SK-N-SH (cell line): Measurements from ENCODE around the gene PHKB. TPM values are rescaled to one million over a fixed set of nuclear protein-coding genes. Genes with fewer than 3 reads are reported as not detected.

Source experiments
- CTCF ChIA-PET: fragments of 300-600, 350-600 bp; formaldehyde crosslinking; extraction: SDS; loops from one replicate; lab custom pipeline; 2021; lab: Yijun Ruan, JAX
- POLR2A ChIA-PET: fragments of 350-600 bp; sonication (Branson Sonifier 250); formaldehyde crosslinking; extraction: SDS; loops from one replicate; lab custom pipeline; 2020; ENCODE audit warnings: antibody characterized with exemption, inconsistent platforms; lab: Yijun Ruan, JAX
- DNase-seq: peaks from one replicate; pipeline ENCODE4 v3.0.0; 2012
- H2AFZ ChIP-seq: fragments of 200-600 bp; sonication (generic); 2 replicates; pipeline ENCODE4 v1.8.1; 2016; ENCODE audit warnings: antibody characterized with exemption, mild to moderate bottlenecking, low read depth
- H3F3A ChIP-seq: fragments of 200-600 bp; sonication (generic); replicated peaks from 2 replicates; pipeline ENCODE3; 2016; ENCODE audit warnings: antibody characterized with exemption, mild to moderate bottlenecking; ENCODE audit not compliant: insufficient read depth
- H3K27ac ChIP-seq, 2 experiments: fragments of 200-500 bp in 1 of 2; fragments of 200-600 bp in 1 of 2; sonication (Bioruptor generic) in 1 of 2; sonication (generic), shearing (Covaris generic) in 1 of 2; 2 replicates each; pipeline versions ENCODE4 v1.5.1 to v1.6.1; 2014 to 2016; ENCODE audit warnings: low read depth in 2 of 2, inconsistent platforms in 1 of 2, low read length in 1 of 2, mild to moderate bottlenecking in 1 of 2, mixed read lengths in 1 of 2
- H3K27me3 ChIP-seq: fragments of 200-600 bp; sonication (generic), shearing (Covaris generic); 2 replicates; pipeline ENCODE4 v1.6.1; 2016; ENCODE audit warnings: mixed run types; ENCODE audit not compliant: insufficient read depth
- H3K36me3 ChIP-seq, 2 experiments: fragments of 200-500 bp in 1 of 2; fragments of 200-600 bp in 1 of 2; sonication (Bioruptor generic) in 1 of 2; sonication (generic) in 1 of 2; replicated peaks in 1 of 2; 2 replicates each; pipeline versions ENCODE3 to v1.5.1; 2014 to 2016; ENCODE audit warnings: low read length in 1 of 2, mild to moderate bottlenecking in 1 of 2; ENCODE audit not compliant: insufficient read depth in 2 of 2, control insufficient read depth in 1 of 2
- H3K4me1 ChIP-seq, 2 experiments: fragments of 200-500 bp in 1 of 2; fragments of 200-600 bp in 1 of 2; sonication (Bioruptor generic) in 1 of 2; sonication (generic), shearing (Covaris generic) in 1 of 2; 2 replicates each; pipeline versions ENCODE4 v1.5.1 to v1.6.1; 2014 to 2016; ENCODE audit warnings: low read depth in 1 of 2, low read length in 1 of 2, mixed run types in 1 of 2; ENCODE audit not compliant: insufficient read depth in 2 of 2, control insufficient read depth in 1 of 2
- H3K4me2 ChIP-seq: fragments of 200-600 bp; sonication (generic), shearing (Covaris generic); 2 replicates; pipeline ENCODE4 v1.6.1; 2017; ENCODE audit warnings: mixed run types
- H3K4me3 ChIP-seq, 2 experiments: fragments of 200-500 bp in 1 of 2; fragments of 200-600 bp in 1 of 2; sonication (Bioruptor generic) in 1 of 2; sonication (generic), shearing (Covaris generic) in 1 of 2; 2 replicates each; pipeline versions ENCODE4 v1.5.1 to v1.8.1; 2014 to 2016; ENCODE audit warnings: low read depth in 2 of 2, inconsistent platforms in 1 of 2, low read length in 1 of 2, mild to moderate bottlenecking in 1 of 2, mixed read lengths in 1 of 2, moderate library complexity in 1 of 2
- H3K79me2 ChIP-seq: fragments of 200-600 bp; sonication (generic); 2 replicates; pipeline ENCODE4 v1.8.1; 2017; ENCODE audit warnings: mild to moderate bottlenecking; ENCODE audit not compliant: insufficient read depth
- H3K9ac ChIP-seq: fragments of 200-600 bp; sonication (generic); 2 replicates; pipeline ENCODE4 v1.6.1; 2017; ENCODE audit warnings: mixed run types
- H3K9me2 ChIP-seq: fragments of 200-600 bp; sonication (generic); 2 replicates; pipeline ENCODE4 v1.6.1; 2017; ENCODE audit warnings: mixed run types
- H3K9me3 ChIP-seq: fragments of 200-600 bp; sonication (generic); 2 replicates; pipeline ENCODE4 v1.6.1; 2017; ENCODE audit warnings: mixed run types, mild to moderate bottlenecking, moderate library complexity
- H4K20me1 ChIP-seq: fragments of 200-600 bp; sonication (generic); 2 replicates; pipeline ENCODE4 v1.6.1; 2017; ENCODE audit warnings: mild to moderate bottlenecking, mixed run types; ENCODE audit not compliant: insufficient read depth
- EP300 ChIP-seq, 2 experiments: IDR thresholded peaks; 2 replicates each; pipeline versions ENCODE4 v1.4.0 to v1.6.1; 2012; ENCODE audit warnings: borderline replicate concordance in 1 of 2, low read depth in 1 of 2, low read length in 1 of 2
- EZH2phosphoT487 ChIP-seq: fragments of 200-600 bp; sonication (generic); IDR thresholded peaks from 2 replicates; pipeline ENCODE4 v1.6.1; 2017; ENCODE audit warnings: low read depth, mixed run types, mild to moderate bottlenecking, antibody characterized with exemption, moderate library complexity, borderline replicate concordance
- FOXJ3 ChIP-seq: sonication (generic); formaldehyde crosslinking; IDR thresholded peaks from 2 replicates; pipeline ENCODE4 v1.5.1; 2020; ENCODE audit warnings: mild to moderate bottlenecking, missing genetic modification reagents
- FOXM1 ChIP-seq: IDR thresholded peaks from 2 replicates; pipeline ENCODE4 v1.4.0; 2012; ENCODE audit warnings: low read depth, mild to moderate bottlenecking
- NFIC ChIP-seq: IDR thresholded peaks from 2 replicates; pipeline ENCODE4 v1.4.0; 2012; ENCODE audit warnings: borderline replicate concordance
- RFX5 ChIP-seq: IDR thresholded peaks from 2 replicates; pipeline ENCODE4 v1.6.1; 2012; ENCODE audit warnings: mild to moderate bottlenecking, improper control_type of control experiment, low read length
- SIN3A ChIP-seq: IDR thresholded peaks from 2 replicates; pipeline ENCODE4 v1.6.1; 2012; ENCODE audit warnings: low read depth, mild to moderate bottlenecking, low read length, moderate library complexity, borderline replicate concordance
- WGBS: methylation state at CpG from one replicate; pipeline ENCODE4 v1.1.6; 2017; ENCODE audit warnings: low lambda C conversion rate; 5-methylcytosine and 5-hydroxymethylcytosine counted together
- polyA plus RNA-seq, 3 experiments: library from polyadenylated mRNA; depleted of rRNA; stranded (reverse); fragments of >200 nt; gene quantifications; 2 replicates each; pipeline ENCODE4 v1.2.3, GENCODE V29; 2012
- TF ChIP-seq, protein P1 (sequence below): IDR thresholded peaks from 2 replicates; pipeline ENCODE4 v1.4.0; 2012; ENCODE audit warnings: low read depth, borderline replicate concordance
- TF ChIP-seq, protein P2 (sequence below): IDR thresholded peaks from 2 replicates; pipeline ENCODE4 v1.6.1; 2012; ENCODE audit warnings: mild to moderate bottlenecking, low read depth, low read length, moderate library complexity
- TF ChIP-seq, protein P3 (sequence below): fragments of 200-600 bp; sonication (generic); IDR thresholded peaks from 2 replicates; pipeline ENCODE4 v1.6.1; 2017; ENCODE audit warnings: antibody characterized with exemption, mild to moderate bottlenecking, moderate library complexity
- TF ChIP-seq, protein P4 (sequence below): IDR thresholded peaks from 2 replicates; pipeline ENCODE4 v1.4.0; 2012; ENCODE audit warnings: low read depth
- TF ChIP-seq, protein P5 (sequence below): IDR thresholded peaks from 2 replicates; pipeline ENCODE4 v1.4.0; 2012; ENCODE audit warnings: low read depth, borderline replicate concordance

The PHKB gene
- polyA plus RNA-seq, 1 of the 3 experiments (the other 2 are of a cell fraction): 20.8 TPM

DNA sequence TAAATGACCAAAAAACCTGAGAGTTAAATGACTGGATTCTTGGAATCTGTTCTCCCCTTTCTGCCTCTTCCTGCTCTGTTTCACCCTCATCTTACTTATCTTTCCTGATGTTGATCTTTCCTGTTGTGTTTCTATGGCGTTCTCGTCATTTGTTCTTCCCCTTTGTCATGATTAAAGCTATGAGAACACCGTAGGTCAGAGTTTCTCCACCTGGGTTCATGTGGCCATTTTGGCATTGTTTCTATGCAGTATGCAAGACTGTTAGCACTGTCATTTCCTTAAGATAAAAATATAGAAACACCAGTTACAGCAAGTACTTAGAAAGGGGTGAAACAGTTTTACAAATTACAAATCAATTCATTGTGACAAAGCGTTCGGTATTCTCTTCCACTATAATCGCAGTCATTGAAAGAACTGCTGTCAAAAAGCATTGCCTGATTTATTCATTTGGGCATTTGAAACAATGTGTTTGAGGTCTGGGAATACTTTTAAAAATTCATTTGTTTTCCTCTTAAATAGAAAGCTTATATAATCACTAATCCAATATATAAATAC lies 166.0 kb downstream of the PHKB start:
- Histone ChIP-seq H3K36me3 (no peaks in the 10 kb centered on the region), H3K9ac (no peak overlapping the region), H3F3A (no peaks in the 10 kb centered on the region), H4K20me1 (no peaks in the 10 kb centered on the region), H3K4me2 (no peak overlapping the region), H3K9me3 (no peaks in the 10 kb centered on the region), H3K27me3 (no peaks in the 10 kb centered on the region), H3K9me2 (no peaks in the 10 kb centered on the region), H3K4me3 (no peak overlapping the region), H3K79me2 (no peaks in the 10 kb centered on the region), H3K27ac (no peak overlapping the region), H2AFZ (no peak overlapping the region), H3K4me1 (no peaks in the 10 kb centered on the region)
- TF ChIP-seq RFX5 (no peak), EP300 (IDR thresholded peaks at IDR 0.05; ENCODE audit: borderline replicate concordance in 1 of 2, low read depth in 1 of 2, low read length in 1 of 2) (no peak)
- POLR2A ChIA-PET: no interaction called here
- 94% methylated on average over 6 of the region's 6 CpGs for WGBS
- CTCF ChIA-PET: no interaction called here
- DNase-seq: no peak

DNA sequence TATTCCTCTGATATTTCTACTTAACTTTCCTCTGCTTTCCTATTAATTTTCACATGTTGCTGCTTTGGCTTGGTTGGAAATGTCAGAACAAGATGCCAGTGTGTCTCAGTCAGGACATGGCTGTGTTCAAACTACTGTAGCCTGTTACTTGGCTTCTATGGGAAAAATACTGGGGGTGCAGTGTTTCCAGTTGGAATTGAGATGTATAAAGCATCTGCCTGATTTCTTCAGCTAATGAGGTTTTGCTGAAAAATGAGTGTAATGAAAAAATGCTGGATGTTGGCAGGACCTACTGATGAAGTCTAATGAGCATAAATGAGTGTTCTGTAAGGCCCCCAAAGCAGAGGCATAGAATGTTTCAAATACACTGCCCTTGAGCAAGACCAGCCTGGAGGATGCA lies 166.6 kb downstream of the PHKB start:
- no peak overlapping the region for H3K4me2 ChIP-seq

More for the DNA sequence above, 166.6 kb downstream of the PHKB start:
- ChIA-PET CTCF (no interaction called here), POLR2A (no interaction called here)
- Histone ChIP-seq H3K9ac (no peak overlapping the region), H2AFZ (no peak overlapping the region), H3K4me3 (no peak overlapping the region), H3F3A (no peaks in the 10 kb centered on the region), H3K27ac (no peak overlapping the region), H4K20me1 (no peaks in the 10 kb centered on the region), H3K9me3 (no peaks in the 10 kb centered on the region), H3K4me1 (no peaks in the 10 kb centered on the region), H3K9me2 (no peaks in the 10 kb centered on the region), H3K79me2 (no peaks in the 10 kb centered on the region), H3K27me3 (no peaks in the 10 kb centered on the region), H3K36me3 (no peaks in the 10 kb centered on the region)
- no peak for DNase-seq
- TF ChIP-seq EZH2phosphoT487 (no peak), FOXM1 (no peak), EP300 (IDR thresholded peaks at IDR 0.05; ENCODE audit: borderline replicate concordance in 1 of 2, low read depth in 1 of 2, low read length in 1 of 2) (no peak), NFIC (no peak), FOXJ3 (CRISPR knock-in tag) (no peak), SIN3A (no peak)
- TF ChIP-seq, protein P1, sequence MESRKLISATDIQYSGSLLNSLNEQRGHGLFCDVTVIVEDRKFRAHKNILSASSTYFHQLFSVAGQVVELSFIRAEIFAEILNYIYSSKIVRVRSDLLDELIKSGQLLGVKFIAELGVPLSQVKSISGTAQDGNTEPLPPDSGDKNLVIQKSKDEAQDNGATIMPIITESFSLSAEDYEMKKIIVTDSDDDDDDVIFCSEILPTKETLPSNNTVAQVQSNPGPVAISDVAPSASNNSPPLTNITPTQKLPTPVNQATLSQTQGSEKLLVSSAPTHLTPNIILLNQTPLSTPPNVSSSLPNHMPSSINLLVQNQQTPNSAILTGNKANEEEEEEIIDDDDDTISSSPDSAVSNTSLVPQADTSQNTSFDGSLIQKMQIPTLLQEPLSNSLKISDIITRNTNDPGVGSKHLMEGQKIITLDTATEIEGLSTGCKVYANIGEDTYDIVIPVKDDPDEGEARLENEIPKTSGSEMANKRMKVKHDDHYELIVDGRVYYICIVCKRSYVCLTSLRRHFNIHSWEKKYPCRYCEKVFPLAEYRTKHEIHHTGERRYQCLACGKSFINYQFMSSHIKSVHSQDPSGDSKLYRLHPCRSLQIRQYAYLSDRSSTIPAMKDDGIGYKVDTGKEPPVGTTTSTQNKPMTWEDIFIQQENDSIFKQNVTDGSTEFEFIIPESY: no peak
- TF ChIP-seq, protein P2, sequence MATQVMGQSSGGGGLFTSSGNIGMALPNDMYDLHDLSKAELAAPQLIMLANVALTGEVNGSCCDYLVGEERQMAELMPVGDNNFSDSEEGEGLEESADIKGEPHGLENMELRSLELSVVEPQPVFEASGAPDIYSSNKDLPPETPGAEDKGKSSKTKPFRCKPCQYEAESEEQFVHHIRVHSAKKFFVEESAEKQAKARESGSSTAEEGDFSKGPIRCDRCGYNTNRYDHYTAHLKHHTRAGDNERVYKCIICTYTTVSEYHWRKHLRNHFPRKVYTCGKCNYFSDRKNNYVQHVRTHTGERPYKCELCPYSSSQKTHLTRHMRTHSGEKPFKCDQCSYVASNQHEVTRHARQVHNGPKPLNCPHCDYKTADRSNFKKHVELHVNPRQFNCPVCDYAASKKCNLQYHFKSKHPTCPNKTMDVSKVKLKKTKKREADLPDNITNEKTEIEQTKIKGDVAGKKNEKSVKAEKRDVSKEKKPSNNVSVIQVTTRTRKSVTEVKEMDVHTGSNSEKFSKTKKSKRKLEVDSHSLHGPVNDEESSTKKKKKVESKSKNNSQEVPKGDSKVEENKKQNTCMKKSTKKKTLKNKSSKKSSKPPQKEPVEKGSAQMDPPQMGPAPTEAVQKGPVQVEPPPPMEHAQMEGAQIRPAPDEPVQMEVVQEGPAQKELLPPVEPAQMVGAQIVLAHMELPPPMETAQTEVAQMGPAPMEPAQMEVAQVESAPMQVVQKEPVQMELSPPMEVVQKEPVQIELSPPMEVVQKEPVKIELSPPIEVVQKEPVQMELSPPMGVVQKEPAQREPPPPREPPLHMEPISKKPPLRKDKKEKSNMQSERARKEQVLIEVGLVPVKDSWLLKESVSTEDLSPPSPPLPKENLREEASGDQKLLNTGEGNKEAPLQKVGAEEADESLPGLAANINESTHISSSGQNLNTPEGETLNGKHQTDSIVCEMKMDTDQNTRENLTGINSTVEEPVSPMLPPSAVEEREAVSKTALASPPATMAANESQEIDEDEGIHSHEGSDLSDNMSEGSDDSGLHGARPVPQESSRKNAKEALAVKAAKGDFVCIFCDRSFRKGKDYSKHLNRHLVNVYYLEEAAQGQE: no peak
- TF ChIP-seq, protein P3, sequence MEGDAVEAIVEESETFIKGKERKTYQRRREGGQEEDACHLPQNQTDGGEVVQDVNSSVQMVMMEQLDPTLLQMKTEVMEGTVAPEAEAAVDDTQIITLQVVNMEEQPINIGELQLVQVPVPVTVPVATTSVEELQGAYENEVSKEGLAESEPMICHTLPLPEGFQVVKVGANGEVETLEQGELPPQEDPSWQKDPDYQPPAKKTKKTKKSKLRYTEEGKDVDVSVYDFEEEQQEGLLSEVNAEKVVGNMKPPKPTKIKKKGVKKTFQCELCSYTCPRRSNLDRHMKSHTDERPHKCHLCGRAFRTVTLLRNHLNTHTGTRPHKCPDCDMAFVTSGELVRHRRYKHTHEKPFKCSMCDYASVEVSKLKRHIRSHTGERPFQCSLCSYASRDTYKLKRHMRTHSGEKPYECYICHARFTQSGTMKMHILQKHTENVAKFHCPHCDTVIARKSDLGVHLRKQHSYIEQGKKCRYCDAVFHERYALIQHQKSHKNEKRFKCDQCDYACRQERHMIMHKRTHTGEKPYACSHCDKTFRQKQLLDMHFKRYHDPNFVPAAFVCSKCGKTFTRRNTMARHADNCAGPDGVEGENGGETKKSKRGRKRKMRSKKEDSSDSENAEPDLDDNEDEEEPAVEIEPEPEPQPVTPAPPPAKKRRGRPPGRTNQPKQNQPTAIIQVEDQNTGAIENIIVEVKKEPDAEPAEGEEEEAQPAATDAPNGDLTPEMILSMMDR: no peak
- TF ChIP-seq, protein P4, sequence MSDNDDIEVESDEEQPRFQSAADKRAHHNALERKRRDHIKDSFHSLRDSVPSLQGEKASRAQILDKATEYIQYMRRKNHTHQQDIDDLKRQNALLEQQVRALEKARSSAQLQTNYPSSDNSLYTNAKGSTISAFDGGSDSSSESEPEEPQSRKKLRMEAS: no peak
- TF ChIP-seq, protein P5, sequence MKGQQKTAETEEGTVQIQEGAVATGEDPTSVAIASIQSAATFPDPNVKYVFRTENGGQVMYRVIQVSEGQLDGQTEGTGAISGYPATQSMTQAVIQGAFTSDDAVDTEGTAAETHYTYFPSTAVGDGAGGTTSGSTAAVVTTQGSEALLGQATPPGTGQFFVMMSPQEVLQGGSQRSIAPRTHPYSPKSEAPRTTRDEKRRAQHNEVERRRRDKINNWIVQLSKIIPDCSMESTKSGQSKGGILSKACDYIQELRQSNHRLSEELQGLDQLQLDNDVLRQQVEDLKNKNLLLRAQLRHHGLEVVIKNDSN: no peak
